Stimulated activated CD4-positive, alpha-beta T cell treated with anti-CD3 and anti-CD28 coated beads, TNF-alpha, amount 100 ng/mL, for 24 hours (primary cell): ENCODE results near the gene APOB.

ENCODE experiments used
- DNase-seq, 3 experiments: peaks; one replicate each; pipeline ENCODE4 v3.0.0-alpha.2; 2020; ENCODE audit warnings: low read depth in 3 of 3

The APOB gene

GRCh38 chr2:21017748-21018276 is 26.1 kb downstream of the APOB start:
- DNase-seq = no peak

GRCh38 chr2:21015281-21015645 is 28.6 kb downstream of the APOB start:
- no peak for DNase-seq

GRCh38 chr2:21014364-21015280 is 29.3 kb downstream of the APOB start:
- DNase-seq = no peak

- no peak for DNase-seq
These were observed 30.6 kb downstream of the APOB start for GRCh38 chr2:21013043-21013816.

GRCh38 chr2:21012557-21012937 is 31.3 kb downstream of the APOB start:
- no peak for DNase-seq

- DNase-seq = no peak
These were observed 31.9 kb downstream of the APOB start for GRCh38 chr2:21011876-21012556.

GRCh38 chr2:21011453-21011852 is 32.4 kb downstream of the APOB start:
- DNase-seq = no peak

- DNase-seq = no peak
These were observed 32.9 kb downstream of the APOB start for GRCh38 chr2:21010813-21011439.

- no peak for DNase-seq
These were observed 34.1 kb downstream of the APOB start for GRCh38 chr2:21009662-21010225.

- DNase-seq = no peak
These were observed 34.8 kb downstream of the APOB start for GRCh38 chr2:21008790-21009661.

GRCh38 chr2:21008014-21008789 is 35.7 kb downstream of the APOB start:
- DNase-seq = no peak

GRCh38 chr2:21007129-21008013 is 36.5 kb downstream of the APOB start:
- no peak for DNase-seq

- no peak for DNase-seq
These were observed 37.3 kb downstream of the APOB start for GRCh38 chr2:21006423-21007128.

GRCh38 chr2:21005700-21006422 is 38.0 kb downstream of the APOB start:
- DNase-seq = no peak

- DNase-seq = no peak
These were observed 38.7 kb downstream of the APOB start for GRCh38 chr2:21005111-21005699.

- no peak for DNase-seq
These were observed 39.7 kb downstream of the APOB start for GRCh38 chr2:21004181-21004572.
